Stimulated activated CD8-positive, alpha-beta memory T cell treated with anti-CD3 and anti-CD28 coated beads, Interleukin-4, amount 100 ng/mL, for 48 hours (primary cell): Measurements from ENCODE around the gene CACNA2D3.
"Not testable (repeated sequence)": the region's sequence is repeated elsewhere in the genome, so short reads cannot be mapped to it uniquely, and the experiment has no call there.

Experiments
- DNase-seq: peaks from one replicate; pipeline ENCODE4 v3.0.0-alpha.2; 2020

Gene CACNA2D3

DNA sequence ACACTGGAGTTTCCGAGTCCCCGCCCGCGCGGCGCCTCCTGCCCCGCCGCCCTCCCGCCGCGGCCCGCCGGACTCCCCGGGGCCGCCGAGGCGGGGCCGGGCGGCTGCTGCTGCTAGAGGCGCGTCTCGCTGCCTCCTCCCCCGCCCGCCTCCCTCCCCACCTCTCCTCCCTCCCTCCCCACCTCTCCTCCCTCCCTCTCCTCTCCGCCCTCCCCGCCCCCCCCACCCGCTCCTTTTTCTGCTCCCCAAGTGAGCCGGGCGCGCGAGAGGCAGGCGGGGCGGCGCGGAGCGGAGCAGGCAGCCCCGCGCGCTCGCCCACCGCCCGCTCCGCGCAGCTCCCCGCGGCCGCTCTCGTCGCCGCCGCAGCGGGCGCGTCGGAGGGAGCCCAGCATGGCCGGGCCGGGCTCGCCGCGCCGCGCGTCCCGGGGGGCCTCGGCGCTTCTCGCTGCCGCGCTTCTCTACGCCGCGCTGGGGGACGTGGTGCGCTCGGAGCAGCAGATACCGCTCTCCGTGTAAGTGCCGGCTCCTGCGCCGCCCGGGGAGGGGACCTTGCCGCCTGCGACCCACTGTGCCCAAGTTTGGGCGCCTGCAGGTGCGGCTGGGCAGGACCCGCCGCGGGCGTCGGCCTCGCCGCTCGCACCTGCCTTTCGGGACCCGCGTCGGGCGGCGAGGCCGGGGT is at the start of gene CACNA2D3:
Gene CACNA2D3, plus strand, starts transcription at position 229 of the 679 bp plus-strand sequence.
- no peak for DNase-seq

GRCh38 chr3:54073386-54073785 is 49.0 kb upstream of the CACNA2D3 start:
- DNase-seq: no peak

DNA sequence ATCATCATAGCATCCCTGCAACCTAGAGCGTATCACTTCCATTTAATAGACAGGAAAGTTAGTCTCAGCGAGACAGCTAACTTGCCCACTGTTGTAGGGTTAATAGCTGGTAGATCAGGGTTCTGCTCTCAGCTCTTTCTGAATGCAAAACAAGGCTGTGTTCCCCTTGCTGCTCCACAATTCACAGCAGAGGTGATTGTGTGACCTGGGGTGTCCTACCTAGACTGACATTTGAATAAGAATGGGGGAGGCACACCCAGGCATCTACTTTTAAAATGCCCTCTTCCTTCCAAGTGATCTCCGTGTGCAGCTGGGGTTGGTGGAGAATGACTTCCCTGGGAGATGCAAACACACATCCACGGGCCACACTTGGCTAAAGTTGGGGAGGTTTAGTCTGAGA is 43.0 kb upstream of the CACNA2D3 start:
- DNase-seq: no peak

DNA sequence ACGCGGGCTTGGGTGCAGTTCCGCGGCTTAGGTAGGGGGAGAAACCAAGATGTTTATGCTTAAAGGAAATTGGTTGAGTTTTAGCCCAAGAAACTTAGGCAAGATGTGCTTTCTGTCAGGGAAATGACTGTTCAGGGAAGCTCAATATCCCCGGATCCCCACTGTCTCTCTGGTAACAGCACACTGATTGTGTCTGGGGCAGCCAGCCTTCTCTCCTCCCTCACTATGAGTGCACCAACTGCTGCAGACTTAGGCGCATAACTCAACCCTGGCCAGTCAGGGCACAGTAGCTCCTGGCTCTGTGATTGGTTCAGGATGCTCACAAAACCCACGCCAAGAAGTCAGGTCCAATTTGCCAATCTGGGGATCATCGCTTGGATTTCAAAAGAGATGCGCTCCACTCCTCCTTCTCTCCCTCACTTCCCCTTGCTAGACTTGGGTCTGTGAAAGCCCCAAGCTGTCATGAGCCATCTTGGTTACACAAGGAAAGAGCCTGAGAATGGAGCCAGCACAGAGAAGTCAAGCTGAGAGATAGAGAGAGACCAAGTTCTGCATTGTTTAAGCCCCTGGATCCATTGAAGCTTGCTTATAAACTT is 42.5 kb upstream of the CACNA2D3 start:
- DNase-seq: no peak

GRCh38 chr3:54083921-54084320 is 38.4 kb upstream of the CACNA2D3 start:
- DNase-seq: no peak

GRCh38 chr3:54085936-54086335 is 36.4 kb upstream of the CACNA2D3 start:
- DNase-seq: no peak

- no peak for DNase-seq
Observed at GRCh38 chr3:54086652-54087405, 35.5 kb upstream of the CACNA2D3 start.

- DNase-seq: no peak
Observed at GRCh38 chr3:54087581-54088410, 34.6 kb upstream of the CACNA2D3 start.

DNA sequence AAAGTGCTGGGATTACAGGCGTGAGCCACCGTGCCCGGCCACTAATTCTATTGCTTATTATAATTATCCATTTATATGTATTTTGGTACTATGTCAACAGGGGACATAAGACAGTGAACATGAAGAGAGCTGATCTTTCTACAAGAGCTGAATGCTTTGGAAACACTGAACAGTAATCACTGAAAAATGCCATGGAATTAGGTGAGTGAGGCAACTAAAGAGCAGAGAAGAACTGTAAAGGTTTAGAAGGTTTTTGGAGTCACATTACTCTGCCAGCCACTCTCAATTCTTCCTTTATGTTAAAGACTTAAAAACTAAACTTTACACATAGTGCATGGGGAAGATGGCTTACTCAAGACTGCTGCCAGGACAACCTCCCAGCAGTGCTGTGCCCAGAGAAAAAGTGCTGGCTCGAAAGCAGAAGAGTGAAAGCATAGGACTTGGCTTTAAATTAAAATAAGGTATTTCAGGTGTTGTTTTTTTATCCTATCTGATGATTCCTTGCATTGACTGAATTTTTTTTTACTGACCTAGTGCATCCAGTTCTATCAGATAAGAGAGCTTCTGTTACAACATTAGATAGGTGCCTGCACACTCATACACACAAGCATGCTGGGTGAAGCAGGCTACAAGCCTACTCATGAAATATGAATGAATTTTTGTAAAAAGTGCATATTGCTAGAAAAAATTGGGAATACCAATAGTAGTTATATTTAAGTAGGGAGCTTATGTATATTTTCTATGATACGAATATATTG is 28.7 kb upstream of the CACNA2D3 start:
- no peak for DNase-seq

DNA sequence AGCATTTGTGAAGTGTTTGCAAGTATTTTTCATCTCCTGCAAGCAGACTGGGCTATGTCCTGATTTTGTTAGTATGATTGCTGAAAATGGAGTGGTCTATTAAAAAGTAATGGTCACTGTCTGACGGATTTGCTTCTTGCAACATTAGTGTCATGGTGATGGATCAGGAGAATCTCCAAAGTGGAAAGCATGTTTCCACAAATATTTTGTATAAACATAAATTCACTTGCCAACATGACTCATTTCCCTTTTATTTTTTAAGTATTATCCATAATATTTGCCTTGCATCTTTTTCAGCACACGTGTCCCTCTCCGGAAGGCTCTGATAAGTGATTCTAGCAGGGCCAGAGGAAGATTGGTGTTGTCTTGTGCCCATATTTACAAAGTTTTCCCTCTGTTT is 27.4 kb upstream of the CACNA2D3 start:
- DNase-seq: no peak

- no peak for DNase-seq
Observed at GRCh38 chr3:54099381-54099780, 23.0 kb upstream of the CACNA2D3 start.

DNA sequence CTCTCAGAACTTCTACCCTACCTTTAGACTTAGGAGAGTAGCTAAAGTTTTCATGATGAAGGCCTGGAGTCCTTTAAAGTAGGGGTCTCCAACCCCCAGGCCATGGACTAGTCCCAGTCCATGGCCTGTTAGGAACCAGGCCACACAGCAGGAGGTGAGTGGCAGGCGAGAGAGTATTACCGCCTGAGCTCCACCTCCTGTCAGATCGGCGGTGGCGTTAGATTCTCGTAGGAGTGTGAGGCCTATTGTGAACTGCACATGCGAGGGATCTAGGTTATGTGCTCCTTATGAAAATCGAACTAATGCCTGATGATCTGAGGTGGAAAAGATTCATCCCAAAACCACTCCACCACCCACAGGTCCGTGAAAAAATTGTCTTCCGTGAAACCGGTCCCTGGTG is 18.3 kb upstream of the CACNA2D3 start:
- DNase-seq: no peak

GRCh38 chr3:54116129-54116528 is 6.2 kb upstream of the CACNA2D3 start:
- DNase-seq: not testable (repeated sequence)

DNA sequence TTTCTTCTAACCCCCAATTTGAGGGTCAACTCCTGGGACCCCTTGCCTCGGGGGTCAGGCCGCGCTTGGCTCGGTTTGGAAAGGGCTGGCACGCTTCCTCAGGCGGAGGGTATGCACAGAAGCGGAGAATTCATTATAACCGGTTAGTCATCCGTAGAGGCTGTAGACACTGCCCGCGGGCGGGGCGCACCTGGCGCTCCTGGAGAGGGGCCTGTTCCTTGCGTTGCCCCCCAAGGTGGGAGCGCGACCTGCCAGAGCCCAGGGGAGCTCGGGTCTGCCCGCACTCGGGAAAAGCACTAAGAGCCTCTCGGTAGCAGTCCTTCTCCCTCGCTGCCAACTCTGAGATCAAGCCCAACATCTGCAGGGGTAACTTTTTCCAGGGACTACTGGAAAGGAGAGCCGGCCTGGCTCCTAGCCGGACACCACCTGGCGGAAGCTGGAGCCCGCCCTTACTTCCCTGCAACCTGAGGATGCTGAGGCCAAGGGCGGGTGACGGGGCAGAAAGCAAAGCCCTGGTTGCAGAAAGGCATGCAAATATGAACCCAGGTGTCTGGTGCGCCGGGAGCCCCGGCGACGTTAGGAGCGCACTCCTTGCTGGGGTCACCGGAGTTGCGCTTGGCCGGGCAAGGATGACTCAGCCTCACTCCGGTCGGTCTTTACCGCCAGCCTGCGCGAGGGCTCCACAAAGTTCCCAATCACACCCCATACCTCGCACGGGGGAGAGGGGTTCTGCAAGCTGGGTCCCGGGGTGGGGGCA is 1.5 kb upstream of the CACNA2D3 start:
- DNase-seq: no peak

- DNase-seq: no peak
Observed at GRCh38 chr3:54121414-54122323, 683 bp upstream of the CACNA2D3 start.

GRCh38 chr3:54123003-54123775 is 837 bp downstream of the CACNA2D3 start:
- no peak for DNase-seq

DNA sequence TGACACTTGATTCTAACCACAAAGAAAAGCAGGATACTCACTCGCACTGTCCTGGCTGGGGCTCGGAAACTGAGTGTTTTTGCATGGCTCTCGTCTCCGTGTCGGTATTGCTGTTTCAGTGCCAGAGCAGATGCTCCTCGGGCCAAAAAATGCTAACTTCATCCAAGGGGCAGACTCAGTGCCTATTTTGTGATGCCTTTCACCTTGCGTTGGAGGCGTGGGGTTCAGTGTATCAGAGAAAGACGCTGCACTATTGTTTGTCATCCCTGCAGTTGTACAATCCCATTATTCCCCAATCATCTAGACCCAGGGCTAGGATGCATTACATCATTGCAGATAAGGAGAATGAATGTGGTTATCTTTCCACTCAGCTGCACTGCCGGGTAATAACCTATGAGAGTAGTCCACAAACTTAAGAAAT is 1.4 kb downstream of the CACNA2D3 start:
- DNase-seq: no peak

GRCh38 chr3:54125300-54125699 is 2.9 kb downstream of the CACNA2D3 start:
- no peak for DNase-seq

- no peak for DNase-seq
Observed at GRCh38 chr3:54126551-54126950, 4.2 kb downstream of the CACNA2D3 start.
